IPS-NIHi7 (cell line): ENCODE results near the gene KNCN.
A peak's percentile ranks its signal among the peaks of the same experiment; 100 is the strongest.

Experiments used
- DNase-seq: peaks from one replicate; pipeline ENCODE4 v3.0.0; 2012; ENCODE audit warnings: mixed read lengths; ENCODE audit errors: extremely low spot score

KNCN gene

DNA sequence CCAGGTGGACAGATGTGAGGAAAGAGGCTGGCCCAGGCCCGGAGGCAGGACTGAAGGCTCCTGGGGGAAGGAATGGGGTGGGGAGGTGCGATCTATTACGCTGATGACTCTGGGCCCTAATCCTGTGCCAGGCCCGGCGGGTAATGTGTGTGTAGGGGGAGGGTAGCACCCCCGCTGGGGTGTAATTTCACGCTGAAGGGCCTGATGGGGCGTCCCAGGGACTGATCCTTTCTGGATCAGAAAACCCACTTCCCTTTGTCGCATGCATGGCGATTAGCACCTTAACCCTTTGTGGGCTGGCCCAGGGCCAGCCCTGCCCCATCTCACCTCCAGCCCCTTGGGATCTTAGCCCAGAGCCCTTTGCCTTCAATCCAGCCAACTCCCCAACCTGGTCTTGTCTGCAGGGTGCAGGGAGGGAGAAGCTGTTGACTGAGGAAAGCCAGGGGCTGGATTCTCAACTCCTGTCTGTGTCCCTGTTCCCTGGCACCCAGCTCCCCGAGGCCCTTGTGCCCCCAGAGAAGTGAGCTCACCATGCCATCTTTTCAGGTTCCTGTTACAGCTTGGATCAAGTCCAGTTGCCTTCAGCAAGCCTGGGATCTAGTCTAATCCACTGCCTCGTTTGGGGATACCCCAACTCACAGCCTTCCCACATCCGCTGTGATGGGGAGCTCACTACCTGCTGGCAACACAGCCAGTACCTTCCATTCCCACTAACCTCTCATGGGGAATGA, 26.0 kb downstream of the KNCN start:
- DNase-seq = peak; percentile 39

- no peak for DNase-seq
These were observed 26.6 kb downstream of the KNCN start for GRCh38 chr1:46524843-46525242.

- no peak for DNase-seq
These were observed 27.7 kb downstream of the KNCN start for GRCh38 chr1:46523496-46524353.

GRCh38 chr1:46522969-46523320, 28.5 kb downstream of the KNCN start:
- no peak for DNase-seq

DNA sequence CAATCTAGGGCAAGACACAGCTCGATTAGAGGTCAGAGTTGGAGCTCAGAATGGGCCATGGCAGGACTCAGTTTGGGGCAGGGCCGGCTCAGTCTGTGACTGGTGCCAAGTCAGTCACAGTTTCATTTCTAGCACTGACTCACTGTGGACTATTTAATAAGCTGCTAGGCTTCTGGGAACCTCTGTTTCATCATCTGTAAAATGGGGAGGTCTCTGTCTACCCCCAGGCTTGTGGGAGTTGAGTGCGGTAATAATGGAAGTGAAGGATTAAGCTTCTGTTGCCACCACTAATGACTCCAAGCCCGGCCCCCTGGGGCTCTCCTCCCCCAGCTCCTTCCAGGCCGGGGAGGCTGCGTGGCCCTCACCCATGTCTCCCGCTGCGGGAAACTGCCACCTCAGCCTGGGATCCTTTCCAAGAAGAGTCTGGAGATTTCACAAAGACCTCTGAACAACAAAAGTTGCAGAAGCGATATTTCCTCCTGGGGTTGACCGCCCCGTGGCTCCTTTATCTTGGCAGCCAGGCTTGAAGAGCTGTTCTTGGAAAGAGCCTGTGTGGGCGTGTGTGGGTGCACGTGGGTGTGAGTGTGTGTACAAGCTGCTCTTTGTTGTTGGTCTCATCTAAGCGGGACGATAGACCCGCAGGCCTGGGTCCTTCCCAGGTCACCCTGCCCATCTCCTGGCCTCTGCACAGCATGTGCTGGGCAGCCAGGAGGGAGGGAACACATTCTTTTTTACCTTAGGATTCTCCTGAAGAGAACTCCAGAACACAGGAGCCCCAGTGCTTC, 29.1 kb downstream of the KNCN start:
- DNase-seq = no peak

- no peak for DNase-seq
These were observed 30.0 kb downstream of the KNCN start for GRCh38 chr1:46521414-46521813.

DNA sequence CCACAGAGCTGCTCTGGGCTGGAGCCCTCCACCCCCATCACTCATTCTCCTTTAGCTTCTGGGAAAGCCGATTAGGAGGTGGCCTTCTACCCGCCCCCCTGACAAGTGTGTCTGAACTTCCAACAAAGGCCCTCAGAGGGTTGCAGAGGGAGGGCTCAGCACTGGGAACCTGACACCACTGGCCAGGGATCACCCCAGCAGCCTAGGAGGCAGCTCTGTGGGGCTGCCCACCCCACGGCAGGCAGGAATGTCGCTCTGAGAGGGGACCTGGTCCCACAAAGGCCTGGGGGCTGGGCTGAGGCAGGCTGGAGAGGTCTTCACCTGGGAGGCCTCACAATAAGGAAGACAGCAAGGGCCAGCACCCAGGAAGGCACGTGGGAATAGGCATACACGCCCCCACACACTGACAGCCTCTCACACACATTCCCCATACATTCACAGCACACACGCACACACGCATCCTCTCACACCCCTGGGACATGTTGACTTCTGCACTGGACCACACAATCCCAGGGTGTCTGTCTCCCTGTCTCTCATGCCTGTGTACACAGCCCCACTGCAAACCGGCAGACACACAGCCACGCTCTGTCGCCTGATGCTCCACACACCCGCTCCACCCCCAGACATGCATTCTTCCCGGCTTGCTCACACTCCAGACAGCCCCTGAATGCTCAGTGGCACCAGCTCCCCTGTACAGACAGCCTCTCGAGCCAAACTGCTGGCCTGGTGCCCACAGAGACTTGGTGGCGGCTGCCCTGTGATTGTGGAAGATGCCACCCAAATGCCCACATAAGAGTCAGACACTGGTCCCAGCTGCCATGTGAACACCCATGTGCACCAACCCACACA, 31.2 kb downstream of the KNCN start:
- DNase-seq = peak; percentile 64

- DNase-seq = no peak
These were observed 32.2 kb downstream of the KNCN start for GRCh38 chr1:46519209-46519608.

- no peak for DNase-seq
These were observed 33.4 kb downstream of the KNCN start for GRCh38 chr1:46517932-46518498.

DNA sequence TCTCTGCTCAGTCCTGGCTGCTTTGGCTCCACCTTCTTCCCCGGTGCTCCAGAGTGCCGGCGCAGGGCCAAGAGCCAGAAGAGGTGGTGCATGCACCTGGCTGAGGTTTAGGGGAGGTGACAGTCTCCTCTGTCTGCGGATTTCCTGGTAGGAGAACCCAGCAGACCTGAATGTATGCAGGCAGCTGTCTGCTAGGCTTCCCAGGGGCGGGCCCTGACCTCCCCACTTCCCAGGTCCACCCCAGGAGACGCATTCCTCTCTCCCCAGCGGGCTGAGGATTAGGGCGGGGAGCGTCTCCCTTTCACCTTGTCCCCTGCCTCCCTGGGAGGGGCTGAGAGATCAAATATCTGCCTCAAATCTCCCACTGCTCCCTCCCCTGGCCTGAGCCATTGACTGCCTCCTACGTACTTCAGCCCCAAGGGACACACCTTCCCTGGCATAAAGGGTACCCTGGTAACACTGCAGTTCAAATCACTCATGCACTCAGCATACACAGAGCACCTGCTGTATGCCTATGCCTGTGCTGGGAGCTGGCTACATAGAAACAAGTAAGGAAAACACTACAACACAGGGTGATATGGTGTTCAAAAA, 34.3 kb downstream of the KNCN start:
- peak; percentile 85 for DNase-seq

DNA sequence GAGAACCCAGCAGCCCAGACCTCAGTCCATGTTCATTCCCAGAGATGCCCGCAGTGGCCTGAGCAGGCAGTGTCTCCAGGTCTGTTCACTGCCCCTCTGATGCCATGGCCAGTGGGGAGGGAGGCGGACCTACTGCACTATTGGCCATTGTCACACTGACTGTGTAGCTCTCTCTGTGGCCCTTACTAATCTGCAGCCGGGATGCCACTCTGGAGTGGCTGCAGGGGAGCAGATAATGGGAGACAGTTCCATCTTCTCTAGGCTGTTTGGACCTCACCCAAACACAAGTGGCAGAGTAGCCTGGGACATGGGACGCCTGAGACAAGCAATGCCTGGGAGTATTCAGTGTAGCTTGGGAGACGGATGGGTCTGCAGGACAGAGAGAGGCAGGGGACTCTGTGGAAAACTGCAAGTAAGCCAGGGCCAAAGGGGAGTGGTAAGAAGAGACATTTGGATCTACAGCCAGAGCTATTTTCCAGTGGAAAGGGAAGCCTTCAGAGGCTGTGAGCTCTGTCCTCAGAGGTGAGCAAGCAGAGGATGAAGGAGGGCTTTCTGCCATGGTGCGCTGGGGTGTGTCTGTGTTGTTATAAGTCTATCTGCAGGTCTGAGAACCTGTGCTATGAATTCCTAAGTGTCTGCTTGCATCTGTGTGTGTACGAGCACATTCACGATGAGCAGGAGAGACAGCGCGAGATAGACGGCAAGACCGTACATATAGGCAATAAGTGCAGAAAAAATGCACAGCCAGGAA, 35.1 kb downstream of the KNCN start:
- DNase-seq = no peak

DNA sequence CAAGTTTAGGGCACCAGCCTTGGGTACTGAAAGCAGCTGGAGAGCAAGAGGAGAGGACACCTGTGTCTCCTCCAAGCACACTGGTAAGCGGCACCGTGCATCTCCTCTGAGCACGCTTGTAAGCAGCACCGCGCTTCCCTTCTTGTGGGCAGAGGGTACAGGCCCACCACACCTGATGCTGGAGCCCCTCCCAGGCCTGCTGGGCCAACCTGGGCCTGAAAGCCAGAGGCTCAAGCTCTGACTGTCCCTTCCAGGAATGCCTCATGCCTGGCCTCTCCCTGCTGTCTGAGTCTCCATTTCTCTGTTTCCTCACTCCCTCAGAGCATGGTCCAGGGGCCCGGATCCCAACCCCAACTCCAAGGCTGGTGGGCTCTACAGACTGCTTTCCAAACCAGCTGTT, 35.9 kb downstream of the KNCN start:
- DNase-seq = no peak

DNA sequence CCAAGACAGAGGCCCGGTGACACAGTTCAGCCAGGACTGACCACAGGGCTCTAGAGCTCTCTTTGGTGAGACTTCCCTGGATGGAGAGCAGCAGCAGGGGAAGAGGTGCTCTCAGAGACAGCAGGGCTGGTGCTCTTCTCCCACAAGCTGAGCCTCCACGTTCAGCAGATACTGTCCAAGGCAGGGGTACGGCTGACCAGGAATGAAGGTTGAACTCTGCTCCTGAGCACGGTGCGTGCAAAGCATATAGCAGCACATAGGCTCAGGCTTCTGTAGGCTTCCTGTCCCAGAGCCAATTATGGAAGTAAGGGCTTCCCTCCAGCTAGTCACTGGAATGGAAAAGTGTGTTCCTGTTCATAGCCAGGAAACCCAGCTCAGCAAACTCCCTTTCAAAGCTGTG, 37.9 kb downstream of the KNCN start:
- DNase-seq = no peak

- no peak for DNase-seq
These were observed 38.7 kb downstream of the KNCN start for GRCh38 chr1:46512792-46513190.

DNA sequence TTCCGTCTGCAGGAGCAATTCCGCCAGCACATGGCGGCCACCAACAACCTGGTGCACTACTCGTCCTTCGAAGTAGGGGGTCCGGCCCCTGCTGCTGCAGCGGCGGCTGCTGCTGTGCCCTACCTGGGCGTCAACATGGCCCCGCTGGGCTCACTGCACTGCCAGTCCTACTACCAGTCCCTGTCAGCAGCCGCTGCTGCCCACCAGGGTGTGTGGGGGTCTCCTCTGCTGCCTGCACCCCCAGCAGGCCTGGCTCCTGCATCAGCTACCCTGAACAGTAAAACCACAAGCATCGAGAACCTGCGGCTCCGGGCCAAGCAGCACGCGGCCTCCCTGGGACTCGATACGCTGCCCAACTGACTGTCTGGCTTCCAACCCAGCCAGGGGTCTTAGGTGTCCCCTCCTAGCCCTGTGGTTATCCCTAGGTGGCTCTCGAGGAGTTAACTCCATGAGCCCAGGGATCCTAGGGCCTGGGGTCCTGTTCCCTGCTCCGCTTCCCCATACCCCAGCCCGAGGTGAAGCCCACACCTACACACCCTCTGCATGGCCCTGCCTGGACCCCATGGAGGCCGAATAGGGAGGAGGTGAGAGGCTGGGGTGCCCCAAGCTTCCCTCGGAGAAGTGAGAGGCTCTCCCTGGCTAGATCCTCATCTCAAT, 39.2 kb downstream of the KNCN start:
- no peak for DNase-seq

GRCh38 chr1:46510998-46511365, 40.5 kb downstream of the KNCN start:
- DNase-seq = no peak

GRCh38 chr1:46510341-46510997, 41.0 kb downstream of the KNCN start:
- no peak for DNase-seq

DNA sequence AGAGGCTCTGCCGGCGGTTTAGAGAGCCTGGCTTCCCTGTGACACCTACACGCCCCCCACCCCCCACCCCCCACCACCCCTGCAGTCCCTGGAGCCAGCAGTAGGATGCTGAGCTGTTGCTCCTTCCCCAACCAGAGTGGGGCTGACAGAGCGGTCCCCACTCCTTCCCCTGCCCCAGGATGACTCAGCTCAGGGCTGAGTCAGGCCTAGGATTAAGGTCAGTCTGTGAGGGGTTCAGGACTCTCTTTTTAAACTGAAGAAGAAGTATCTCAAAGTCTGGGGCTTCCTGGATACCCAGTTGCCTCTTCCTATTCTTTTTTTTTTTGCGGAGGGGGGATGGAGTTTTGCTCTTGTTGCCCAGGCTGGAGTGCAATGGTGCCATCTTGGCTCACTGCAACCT, 42.7 kb downstream of the KNCN start:
- DNase-seq = no peak
